Mesodermal cell (in vitro differentiated cells): ENCODE data around the gene SELENOS.
"Not testable (repeated sequence)": the region's sequence is repeated elsewhere in the genome, so short reads cannot be mapped to it uniquely, and the experiment has no call there.

Experiments
- H3K27ac ChIP-seq: 2 replicates; pipeline ENCODE4 v1.7.0; 2013; ENCODE audit warnings: mild to moderate bottlenecking, low read depth, low read length, moderate library complexity; ENCODE audit not compliant: severe bottlenecking
- H3K36me3 ChIP-seq: 2 replicates; pipeline ENCODE4 v1.7.1; 2013; ENCODE audit warnings: mild to moderate bottlenecking, low read length, moderate library complexity; ENCODE audit not compliant: control insufficient read depth, insufficient read depth
- H3K4me1 ChIP-seq: one replicate; pipeline ENCODE4 v1.7.1; 2013; ENCODE audit warnings: mild to moderate bottlenecking, low read length; ENCODE audit not compliant: insufficient read depth, control insufficient read depth, poor library complexity, severe bottlenecking
- H3K4me3 ChIP-seq: 2 replicates; pipeline ENCODE4 v1.7.0; 2013; ENCODE audit warnings: low read length, control low read depth, mild to moderate bottlenecking; ENCODE audit not compliant: insufficient read depth, poor library complexity, severe bottlenecking; ENCODE audit errors: extremely low read depth
- H3K9me3 ChIP-seq: 2 replicates; pipeline ENCODE4 v1.7.1; 2013; ENCODE audit warnings: mild to moderate bottlenecking, low read length, moderate library complexity; ENCODE audit not compliant: control insufficient read depth
- WGBS, 2 experiments: methylation state at CpG; one replicate each; pipeline ENCODE4 v1.1.5; 2013; ENCODE audit warnings: missing lambda C conversion rate in 2 of 2; ENCODE audit not compliant: insufficient coverage in 2 of 2; 5-methylcytosine and 5-hydroxymethylcytosine counted together

SELENOS gene

DNA sequence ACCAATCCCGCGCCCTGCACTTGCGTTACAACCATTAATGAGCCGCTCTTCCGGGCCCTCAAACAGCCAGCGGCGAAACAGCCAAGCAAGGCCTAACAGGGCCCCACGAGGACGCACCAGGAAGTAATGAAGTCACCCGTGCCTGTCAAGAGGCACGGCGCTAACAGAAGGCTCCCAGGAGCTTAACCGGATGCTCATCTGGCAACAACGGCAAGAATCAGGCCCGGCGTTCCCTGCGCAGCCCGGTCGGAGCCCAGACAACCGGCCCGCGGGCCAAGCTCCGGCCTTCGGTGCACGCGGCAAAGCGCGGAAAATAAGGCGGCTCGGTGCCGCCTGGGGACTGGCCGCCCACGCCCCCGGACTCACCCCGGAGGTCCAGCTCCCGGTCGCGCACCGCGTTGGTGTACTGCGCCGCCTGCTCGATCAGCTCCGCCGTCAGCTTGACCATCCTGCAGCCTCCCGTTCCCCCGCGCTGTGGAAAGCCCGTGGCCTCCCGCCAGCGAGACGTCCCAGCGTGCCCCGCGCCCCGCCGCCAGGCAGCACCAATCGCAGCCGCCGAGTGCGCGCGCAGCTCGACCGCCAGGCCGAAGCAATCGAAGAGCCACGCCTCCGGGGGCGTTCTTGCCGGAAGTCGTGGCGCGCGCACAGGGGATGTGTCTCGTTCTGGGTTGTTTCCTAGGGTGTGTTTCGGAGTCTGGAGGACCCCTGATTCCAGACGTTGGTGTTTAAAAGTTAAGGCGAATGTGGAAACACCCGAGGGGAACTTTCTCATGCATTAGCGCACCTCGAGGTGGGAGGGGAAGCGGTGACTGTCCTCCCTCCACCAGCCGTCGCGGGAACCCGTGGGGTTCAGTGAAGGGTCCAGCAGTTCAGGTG lies 17.7 kb upstream of the SELENOS start, which contains the start of gene SNRPA1:
TSS of gene SNRPA1 (minus strand) at position 518 of the 876 bp plus-strand sequence. CDS start at position 448, 70 bp downstream.
- WGBS, 2 experiments = 0% methylated on average over 59 to 65 of the region's 87 CpGs
- H3K36me3 ChIP-seq = peaks cover 13% of the 10 kb centered on the region
- H3K27ac ChIP-seq = peak within 1 kb of the TSS; percentile 88
- no peaks in the 10 kb centered on the region for H3K9me3 ChIP-seq
- no peaks in the 10 kb centered on the region for H3K4me1 ChIP-seq
- peak within 1 kb of the TSS; percentile 83 for H3K4me3 ChIP-seq

DNA sequence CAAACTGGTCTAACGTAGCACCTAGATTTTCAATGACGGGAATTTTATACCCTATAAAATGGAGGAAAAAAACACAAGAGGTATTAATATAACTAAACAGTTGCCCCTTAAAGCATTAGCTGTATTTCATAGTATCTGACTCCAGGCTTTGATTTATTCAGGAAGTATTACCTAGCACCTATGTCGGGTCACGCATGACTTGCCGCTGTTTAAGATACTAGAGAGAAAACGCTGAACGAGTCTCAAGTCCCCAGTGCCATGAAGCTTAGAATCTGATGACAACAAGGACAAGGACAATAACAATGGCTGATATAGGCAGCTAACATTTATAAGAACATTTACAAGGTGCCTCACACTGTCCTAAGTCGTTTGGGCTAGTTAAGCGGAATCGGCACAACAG lies 15.8 kb upstream of the SELENOS start:
- H3K27ac ChIP-seq = no peak overlapping the region
- WGBS, 2 experiments = 81 to 91% methylated on average over 7 of the region's 10 CpGs
- H3K4me1 ChIP-seq = no peaks in the 10 kb centered on the region
- peak overlapping the region; percentile 83 for H3K4me3 ChIP-seq
- H3K9me3 ChIP-seq = no peaks in the 10 kb centered on the region
- H3K36me3 ChIP-seq = peaks cover 29% of the 10 kb centered on the region

DNA sequence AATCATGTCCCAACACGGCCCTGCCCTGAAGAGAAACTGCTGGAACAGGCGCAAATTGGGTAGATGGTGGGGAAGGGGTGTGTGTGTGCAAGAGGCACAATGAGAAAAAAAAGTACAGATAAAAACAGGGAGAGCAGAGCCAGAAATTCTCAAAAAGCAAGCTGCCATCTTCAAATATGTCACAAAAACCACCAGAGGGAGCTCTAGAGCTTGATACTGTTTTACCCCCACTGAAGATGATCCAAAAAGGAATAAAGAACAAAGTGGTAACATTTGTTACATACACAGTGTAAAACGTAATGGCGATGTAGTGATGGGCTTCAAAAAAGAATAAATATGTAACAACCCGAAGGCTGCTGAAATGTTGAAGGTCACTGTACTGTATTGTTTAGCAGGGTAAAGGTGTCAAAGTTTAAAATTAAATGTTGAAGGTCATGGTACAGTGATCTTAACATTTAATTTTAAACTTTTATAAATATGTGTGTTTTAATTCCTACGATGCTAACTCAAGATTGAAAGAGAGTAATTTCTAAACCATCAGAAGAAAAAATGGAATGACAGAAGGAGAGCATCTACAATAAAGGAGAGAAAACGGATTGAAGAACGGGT lies 11.7 kb upstream of the SELENOS start:
- 90 to 91% methylated on average over 4 of the region's 8 CpGs for WGBS, 2 experiments
- Histone ChIP-seq H3K4me3 (no peak overlapping the region), H3K4me1 (no peaks in the 10 kb centered on the region), H3K36me3 (peaks cover 67% of the 10 kb centered on the region), H3K27ac (no peak overlapping the region), H3K9me3 (no peaks in the 10 kb centered on the region)

DNA sequence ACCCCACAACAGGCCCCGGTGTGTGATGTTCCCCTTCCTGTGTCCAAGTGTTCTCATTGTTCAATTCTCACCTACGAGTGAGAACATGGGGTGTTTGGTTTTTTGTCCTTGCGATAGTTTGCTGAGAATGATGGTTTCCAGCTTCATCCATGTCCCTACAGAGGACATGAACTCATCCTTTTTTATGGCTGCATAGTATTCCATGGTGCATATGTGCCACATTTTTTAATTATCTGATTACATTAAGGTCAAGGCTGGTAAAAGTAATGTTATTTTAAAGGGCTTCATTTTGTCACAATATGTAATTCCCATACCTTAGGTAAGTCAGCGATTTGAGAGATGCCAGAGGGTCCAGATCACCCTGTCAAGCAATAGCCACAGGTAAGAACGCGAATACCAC lies 10.1 kb upstream of the SELENOS start:
- H3K9me3 ChIP-seq = not testable (repeated sequence)
- WGBS, 2 experiments = 100% methylated on average over 3 of the region's 6 CpGs; no CpG with 5 or more reads in 1 of the 2 experiments

DNA sequence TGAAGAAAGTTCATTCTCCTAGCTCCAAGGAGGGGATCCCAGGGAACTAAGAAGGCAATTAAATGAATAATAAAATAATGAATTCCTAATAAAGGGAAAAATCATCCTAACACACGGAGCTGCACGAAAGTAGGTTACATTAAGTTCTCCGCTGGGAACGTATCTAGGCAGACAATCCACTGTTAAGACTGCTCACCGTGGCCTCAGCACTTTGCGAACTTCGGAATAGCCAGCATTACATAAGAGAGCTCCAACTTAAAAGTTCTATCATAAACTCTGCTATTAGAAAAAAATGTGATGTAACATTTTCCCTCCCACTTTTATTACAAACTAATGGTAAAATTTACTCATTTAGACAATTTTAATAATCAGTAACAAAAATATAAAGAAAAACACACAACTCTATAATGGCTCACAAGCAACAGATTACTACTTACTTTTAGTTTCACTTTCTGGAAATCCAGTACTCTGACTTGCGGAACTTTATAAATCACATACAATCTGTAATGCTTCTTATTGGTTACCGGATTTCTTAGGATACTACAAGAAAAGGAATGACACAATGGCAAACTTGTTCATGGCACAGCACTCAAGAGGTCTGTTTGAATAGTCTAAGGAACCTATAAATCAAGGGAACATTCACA lies 9.3 kb upstream of the SELENOS start:
- whole genome bisulfite sequencing, 2 experiments = 86 to 97% methylated on average over 1 to 5 of the region's 9 CpGs
- no peak overlapping the region for H3K27ac ChIP-seq
- no peaks in the 10 kb centered on the region for H3K9me3 ChIP-seq
- H3K36me3 ChIP-seq = peaks cover 85% of the 10 kb centered on the region
- no peak overlapping the region for H3K4me3 ChIP-seq
- H3K4me1 ChIP-seq = no peaks in the 10 kb centered on the region

More for the DNA sequence above, 10.1 kb upstream of the SELENOS start:
- H3K27ac ChIP-seq, H3K4me1 ChIP-seq, H3K4me3 ChIP-seq: not testable (repeated sequence)
- peaks cover 84% of the 10 kb centered on the region for H3K36me3 ChIP-seq

DNA sequence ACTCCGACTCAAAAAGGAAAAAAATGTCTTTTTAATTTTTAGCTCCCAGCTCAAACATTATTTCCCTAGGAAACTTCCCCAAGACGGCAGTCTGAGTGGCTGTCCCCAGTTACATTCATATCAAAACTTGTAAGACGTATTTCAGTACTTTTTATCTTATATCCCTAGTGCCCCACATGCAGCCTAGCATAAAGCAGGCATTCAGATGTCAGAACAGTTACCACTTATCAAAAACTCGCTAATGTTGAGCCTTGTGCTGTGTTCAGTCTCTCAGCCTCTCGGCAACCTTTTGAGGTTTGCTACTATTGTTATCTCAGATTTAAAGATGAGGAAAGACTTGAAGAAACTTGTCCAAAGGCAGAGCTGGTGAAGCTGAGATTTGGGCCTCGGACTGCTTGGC lies 6.6 kb upstream of the SELENOS start:
- Histone ChIP-seq H3K4me3 (no peak overlapping the region), H3K4me1 (no peaks in the 10 kb centered on the region), H3K9me3 (no peaks in the 10 kb centered on the region), H3K36me3 (peaks cover 87% of the 10 kb centered on the region), H3K27ac (no peak overlapping the region)
- 91% methylated on average over 5 of the region's 6 CpGs for WGBS, 2 experiments

DNA sequence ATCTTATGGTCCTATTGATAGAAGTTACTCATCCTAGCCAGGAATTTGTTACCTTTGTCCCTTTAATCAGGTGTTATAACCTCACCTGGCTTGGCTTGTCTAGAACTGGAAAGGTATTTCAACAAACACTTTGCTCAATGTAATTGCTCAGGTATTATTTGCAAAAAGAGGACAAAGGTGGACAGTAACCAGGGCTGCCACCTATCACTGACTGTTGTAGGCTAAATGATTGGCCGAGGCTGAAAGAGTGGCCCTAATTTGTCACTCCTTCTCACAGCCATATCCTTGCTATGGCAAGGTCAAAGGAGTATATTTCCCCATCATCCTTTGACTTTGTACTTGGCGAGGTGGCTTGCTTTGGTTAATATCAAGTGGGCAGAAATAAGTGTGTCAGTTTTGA lies 2.7 kb upstream of the SELENOS start:
- no peak overlapping the region for H3K4me3 ChIP-seq
- H3K9me3 ChIP-seq = no peaks in the 10 kb centered on the region
- peaks cover 3% of the 10 kb centered on the region for H3K4me1 ChIP-seq
- H3K36me3 ChIP-seq = peaks cover 63% of the 10 kb centered on the region
- H3K27ac ChIP-seq = no peak overlapping the region
- WGBS, 2 experiments = 100% methylated on average over 1 of the region's 2 CpGs; no CpG with 5 or more reads in 1 of the 2 experiments

DNA sequence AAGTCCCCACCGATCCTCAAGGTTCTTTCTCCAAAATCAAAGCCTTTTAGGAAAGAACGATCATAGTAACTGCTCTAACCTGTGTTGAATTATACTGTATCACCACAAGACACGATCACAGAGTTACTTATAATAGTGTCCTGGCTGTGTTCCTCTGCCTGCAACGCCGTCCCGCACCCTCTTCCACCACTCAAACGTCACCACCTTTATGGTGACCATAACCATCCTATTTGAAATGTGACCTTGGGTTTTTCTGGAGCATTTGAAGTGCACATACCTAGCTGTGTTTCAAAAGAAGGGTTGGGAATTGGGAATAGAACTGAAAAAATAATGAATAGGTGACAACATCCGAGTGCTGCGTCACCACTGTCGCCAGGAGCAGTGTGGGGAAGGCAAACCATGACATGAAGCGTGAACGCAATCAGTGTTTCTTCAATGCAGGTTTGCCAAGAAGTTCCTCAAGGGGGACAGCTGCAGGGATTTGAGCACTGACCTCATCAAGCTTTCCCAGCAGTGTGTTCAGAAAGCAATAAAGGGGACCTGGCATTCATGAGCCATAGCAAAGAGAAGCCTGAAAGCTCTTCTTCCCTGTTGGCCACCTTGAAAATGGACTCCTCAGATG lies 769 bp upstream of the SELENOS start:
- Histone ChIP-seq H3K4me1 (peaks cover 3% of the 10 kb centered on the region), H3K27ac (no peak overlapping the region), H3K36me3 (peaks cover 63% of the 10 kb centered on the region), H3K9me3 (no peaks in the 10 kb centered on the region), H3K4me3 (peak overlapping the region; percentile 93)
- 88 to 92% methylated on average over 10 to 12 of the region's 12 CpGs for WGBS, 2 experiments

DNA sequence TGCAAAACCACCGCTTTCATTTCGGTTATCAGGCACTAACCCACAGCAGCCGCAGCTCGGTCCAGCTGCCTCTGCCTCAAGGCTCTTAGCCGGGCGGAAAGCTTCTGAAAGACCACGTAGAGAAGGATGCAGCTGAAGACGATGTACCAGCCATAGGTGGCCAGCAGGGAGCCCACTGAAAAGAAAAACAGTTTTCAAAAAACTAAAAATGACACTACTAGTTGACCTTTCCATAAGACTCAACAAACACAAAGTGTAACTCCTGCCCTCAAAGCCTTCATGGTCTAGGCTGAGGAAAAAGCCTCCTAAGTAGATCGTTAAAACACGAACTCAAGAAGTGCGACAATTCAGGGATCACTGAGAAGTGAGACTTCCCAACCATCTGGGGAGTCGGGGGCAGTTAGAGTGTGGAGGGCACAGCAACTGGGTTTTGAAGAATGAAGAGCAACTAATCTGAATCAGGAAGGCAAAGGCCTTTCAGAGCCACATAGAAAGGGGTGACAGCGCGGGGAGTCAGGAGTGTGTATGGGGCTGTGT lies 716 bp downstream of the SELENOS start:
- 20 to 26% methylated on average over 14 of the region's 14 CpGs for WGBS, 2 experiments
- H3K4me1 ChIP-seq = peaks cover 3% of the 10 kb centered on the region
- H3K27ac ChIP-seq = peak overlapping the region; percentile 91
- no peaks in the 10 kb centered on the region for H3K9me3 ChIP-seq
- H3K36me3 ChIP-seq = peaks cover 63% of the 10 kb centered on the region
- peak overlapping the region; percentile 93 for H3K4me3 ChIP-seq

DNA sequence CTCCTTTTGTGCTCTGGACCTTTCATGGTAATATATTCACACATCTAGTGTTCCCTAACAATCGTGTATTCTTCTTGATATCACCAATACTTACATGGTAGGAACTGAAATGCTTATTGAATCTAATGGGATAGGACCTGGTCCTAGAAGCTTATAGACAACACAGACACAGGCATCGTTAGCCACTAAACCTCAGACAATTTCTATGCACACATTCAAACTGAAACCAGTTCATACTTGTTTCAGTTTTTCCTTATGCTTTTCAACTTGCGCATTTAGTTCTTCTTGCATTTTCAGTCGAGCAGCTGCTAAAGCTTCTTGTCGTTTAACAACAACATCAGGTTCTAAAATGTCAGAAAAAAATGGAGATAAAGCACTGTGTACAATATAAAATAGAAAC lies 2.3 kb downstream of the SELENOS start:
- WGBS, 2 experiments = 92 to 100% methylated on average over 1 to 2 of the region's 5 CpGs

More for the DNA sequence above, 2.3 kb downstream of the SELENOS start:
- Histone ChIP-seq H3K9me3 (no peaks in the 10 kb centered on the region), H3K27ac (no peak overlapping the region), H3K4me3 (no peak overlapping the region), H3K4me1 (peaks cover 3% of the 10 kb centered on the region), H3K36me3 (peaks cover 63% of the 10 kb centered on the region)
